Activated T-helper 17 cell treated with anti-CD3 and anti-CD28 coated beads, Interleukin-2, amount 50 U/mL, for 72 hours (primary cell): Measurements from ENCODE around the gene IGLL5. TPM values are rescaled to one million over a fixed set of nuclear protein-coding genes. Genes with fewer than 3 reads are reported as not detected.

Source experiments
- ATAC-seq: fragments of 150-1000 bp; cut with Tn5 transposase; replicated peaks from 2 replicates; pipeline ENCODE4 v1.10.0; 2021; ENCODE audit warnings: mild to moderate bottlenecking, moderate library complexity
- H3K27ac Mint-ChIP-seq: one replicate; pipeline ENCODE4 v1.8.0; 2022; ENCODE audit warnings: mixed read lengths
- H3K27me3 Mint-ChIP-seq: one replicate; pipeline ENCODE4 v1.8.0; 2022; ENCODE audit warnings: mixed read lengths
- H3K36me3 Mint-ChIP-seq: one replicate; pipeline ENCODE4 v1.8.0; 2022; ENCODE audit warnings: low read depth, mild to moderate bottlenecking, mixed read lengths
- H3K4me1 Mint-ChIP-seq: one replicate; pipeline ENCODE4 v1.8.0; 2022; ENCODE audit warnings: mixed read lengths
- H3K4me3 Mint-ChIP-seq: one replicate; pipeline ENCODE4 v1.8.0; 2022; ENCODE audit warnings: mild to moderate bottlenecking, mixed read lengths
- H3K9me3 Mint-ChIP-seq: one replicate; pipeline ENCODE4 v1.8.0; 2022; ENCODE audit warnings: mixed read lengths
- total RNA-seq, 2 donors: library from RNA; stranded (reverse); gene quantifications; one replicate each; pipeline ENCODE4 v1.2.3, GENCODE V29; 2022

IGLL5 gene
- total RNA-seq, 2 donors from 2014 or later = not detected

GRCh38 chr22:22886546-22886945, 1.1 kb upstream of the IGLL5 start:
- Mint-ChIP-seq H3K4me3 (no peak overlapping the region), H3K4me1 (no peaks in the 10 kb centered on the region)
- no peak for ATAC-seq

GRCh38 chr22:22888571-22889353, 1.1 kb downstream of the IGLL5 start:
- H3K4me3 Mint-ChIP-seq = no peak overlapping the region
- peaks cover 34% of the 10 kb centered on the region for H3K27me3 Mint-ChIP-seq
- ATAC-seq = no peak
- H3K27ac Mint-ChIP-seq = no peak overlapping the region
- H3K9me3 Mint-ChIP-seq = no peaks in the 10 kb centered on the region
- H3K4me1 Mint-ChIP-seq = no peaks in the 10 kb centered on the region
- H3K36me3 Mint-ChIP-seq = no peaks in the 10 kb centered on the region

More at GRCh38 chr22:22886546-22886945, 1.1 kb upstream of the IGLL5 start:
- Mint-ChIP-seq H3K36me3 (no peaks in the 10 kb centered on the region), H3K27ac (no peak overlapping the region), H3K27me3 (peaks cover 26% of the 10 kb centered on the region), H3K9me3 (no peaks in the 10 kb centered on the region)

DNA sequence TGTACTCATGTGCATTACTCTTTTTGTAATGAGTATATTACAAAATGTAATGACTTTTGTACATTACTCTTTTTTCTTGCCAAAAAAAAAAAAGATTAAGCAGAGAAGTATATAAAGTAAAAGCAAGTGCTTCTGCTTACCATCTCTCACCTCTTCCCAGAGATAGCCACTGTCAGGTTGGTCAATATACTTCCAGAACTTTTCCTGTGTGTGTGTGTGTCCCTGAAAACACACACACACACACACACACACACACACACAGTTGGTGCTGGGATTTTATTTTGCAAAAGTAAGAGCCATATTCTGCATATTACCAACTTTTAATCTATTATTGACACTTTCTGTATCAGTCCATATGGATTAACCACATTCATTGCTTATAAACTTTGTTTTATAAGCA, 2.5 kb downstream of the IGLL5 start:
- H3K36me3 Mint-ChIP-seq = no peaks in the 10 kb centered on the region
- H3K27ac Mint-ChIP-seq = no peak overlapping the region
- no peaks in the 10 kb centered on the region for H3K4me1 Mint-ChIP-seq
- H3K4me3 Mint-ChIP-seq = no peak overlapping the region
- no peaks in the 10 kb centered on the region for H3K9me3 Mint-ChIP-seq
- peaks cover 34% of the 10 kb centered on the region for H3K27me3 Mint-ChIP-seq
- no peak for ATAC-seq

DNA sequence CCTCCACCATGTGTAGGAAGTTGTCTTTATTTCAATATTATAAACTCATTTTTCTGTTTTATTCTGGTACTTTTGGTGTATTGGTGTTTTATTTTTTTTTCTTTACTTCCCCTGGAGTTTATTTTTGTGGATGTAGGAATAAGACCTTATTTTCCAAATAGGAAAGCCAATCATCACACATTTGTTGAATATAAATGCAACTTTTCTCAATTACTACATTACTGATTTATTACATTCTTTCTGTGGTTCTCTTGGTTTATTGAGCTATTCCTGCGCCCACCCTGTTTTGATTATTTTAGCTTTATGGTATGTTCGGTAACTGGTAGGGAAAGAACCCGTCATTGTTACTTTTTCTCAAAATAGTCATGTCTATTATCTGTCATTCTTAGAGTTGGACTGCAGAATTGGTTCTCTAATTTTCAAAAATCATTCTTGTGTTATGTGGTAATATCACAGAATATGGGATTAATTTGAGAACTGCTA, 3.6 kb downstream of the IGLL5 start:
- no peaks in the 10 kb centered on the region for H3K4me1 Mint-ChIP-seq
- peaks cover 33% of the 10 kb centered on the region for H3K27me3 Mint-ChIP-seq
- H3K27ac Mint-ChIP-seq = no peak overlapping the region
- no peaks in the 10 kb centered on the region for H3K36me3 Mint-ChIP-seq
- no peaks in the 10 kb centered on the region for H3K9me3 Mint-ChIP-seq
- no peak for ATAC-seq
- no peak overlapping the region for H3K4me3 Mint-ChIP-seq

GRCh38 chr22:22892096-22893052, 4.8 kb downstream of the IGLL5 start:
- Mint-ChIP-seq H3K36me3 (no peaks in the 10 kb centered on the region), H3K9me3 (no peaks in the 10 kb centered on the region), H3K27me3 (peaks cover 30% of the 10 kb centered on the region), H3K4me1 (no peaks in the 10 kb centered on the region), H3K27ac (no peak overlapping the region), H3K4me3 (no peak overlapping the region)
- no peak for ATAC-seq

- no peaks in the 10 kb centered on the region for H3K4me1 Mint-ChIP-seq
- H3K36me3 Mint-ChIP-seq = no peaks in the 10 kb centered on the region
- H3K4me3 Mint-ChIP-seq = no peak overlapping the region
- H3K27ac Mint-ChIP-seq = no peak overlapping the region
- H3K27me3 Mint-ChIP-seq = peaks cover 30% of the 10 kb centered on the region
- no peak for ATAC-seq
- no peaks in the 10 kb centered on the region for H3K9me3 Mint-ChIP-seq
Measured at GRCh38 chr22:22893077-22893805, 5.6 kb downstream of the IGLL5 start.

- peaks cover 25% of the 10 kb centered on the region for H3K27me3 Mint-ChIP-seq
- H3K4me1 Mint-ChIP-seq = no peaks in the 10 kb centered on the region
- H3K4me3 Mint-ChIP-seq = no peak overlapping the region
- no peak for ATAC-seq
- H3K9me3 Mint-ChIP-seq = no peaks in the 10 kb centered on the region
- H3K36me3 Mint-ChIP-seq = no peaks in the 10 kb centered on the region
- H3K27ac Mint-ChIP-seq = no peak overlapping the region
Measured at GRCh38 chr22:22893891-22894739, 6.5 kb downstream of the IGLL5 start.

- Mint-ChIP-seq H3K27ac (no peak overlapping the region), H3K27me3 (peaks cover 23% of the 10 kb centered on the region), H3K4me3 (no peak overlapping the region), H3K36me3 (no peaks in the 10 kb centered on the region), H3K4me1 (no peaks in the 10 kb centered on the region), H3K9me3 (no peaks in the 10 kb centered on the region)
- no peak for ATAC-seq
Measured at GRCh38 chr22:22894740-22895731, 7.4 kb downstream of the IGLL5 start.

- H3K9me3 Mint-ChIP-seq = no peaks in the 10 kb centered on the region
- no peak for ATAC-seq
- H3K27ac Mint-ChIP-seq = peak overlapping the region; percentile 6
- H3K27me3 Mint-ChIP-seq = peaks cover 22% of the 10 kb centered on the region
- no peak overlapping the region for H3K4me3 Mint-ChIP-seq
- no peaks in the 10 kb centered on the region for H3K36me3 Mint-ChIP-seq
- H3K4me1 Mint-ChIP-seq = no peaks in the 10 kb centered on the region
Measured at GRCh38 chr22:22895776-22896445, 8.3 kb downstream of the IGLL5 start.

DNA sequence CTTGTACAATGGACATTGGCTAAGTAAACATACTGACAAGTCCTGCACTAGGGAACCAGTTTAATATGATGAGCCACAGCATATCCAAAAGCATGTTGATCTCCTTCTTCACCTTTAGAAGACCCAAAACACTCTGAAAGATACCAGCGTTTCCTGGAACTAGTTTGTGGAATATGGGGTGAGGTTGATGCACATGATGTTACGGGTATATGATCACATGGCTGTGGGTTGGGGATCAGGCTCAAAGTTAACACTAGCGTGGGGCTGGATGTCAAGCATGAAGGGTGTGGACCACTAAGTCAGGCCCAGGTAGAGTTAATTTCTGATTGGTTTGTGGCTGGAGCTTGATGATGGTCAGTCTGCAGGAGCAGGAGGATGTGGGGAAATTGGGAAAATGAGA, 9.0 kb downstream of the IGLL5 start:
- Mint-ChIP-seq H3K27me3 (peaks cover 17% of the 10 kb centered on the region), H3K36me3 (no peaks in the 10 kb centered on the region), H3K27ac (no peak overlapping the region), H3K4me3 (no peak overlapping the region), H3K9me3 (no peaks in the 10 kb centered on the region), H3K4me1 (no peaks in the 10 kb centered on the region)
- ATAC-seq = no peak

GRCh38 chr22:22897091-22897490, 9.5 kb downstream of the IGLL5 start:
- H3K27me3 Mint-ChIP-seq = peaks cover 17% of the 10 kb centered on the region
- ATAC-seq = no peak
- H3K4me3 Mint-ChIP-seq = no peak overlapping the region
- no peaks in the 10 kb centered on the region for H3K36me3 Mint-ChIP-seq
- H3K27ac Mint-ChIP-seq = no peak overlapping the region
- no peaks in the 10 kb centered on the region for H3K4me1 Mint-ChIP-seq
- H3K9me3 Mint-ChIP-seq = no peaks in the 10 kb centered on the region

DNA sequence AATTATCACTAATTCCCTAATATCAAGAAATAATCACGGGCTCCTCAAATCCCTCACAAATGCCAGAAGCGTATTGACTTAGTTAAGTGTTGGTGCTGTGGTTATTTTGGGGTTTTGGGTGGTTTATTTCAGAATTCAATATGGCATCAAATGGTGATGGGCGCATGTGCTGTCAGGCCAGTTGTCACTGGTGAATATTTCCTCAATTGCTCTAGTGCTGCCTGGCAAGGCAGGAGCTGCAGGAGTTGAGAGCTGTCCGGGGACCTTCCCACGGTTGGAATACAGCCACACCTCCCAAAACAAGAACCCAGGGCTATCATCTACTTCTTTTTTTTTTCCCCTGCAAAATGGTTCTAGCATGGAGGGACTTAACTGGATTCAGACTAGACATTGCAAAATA, 10.3 kb downstream of the IGLL5 start:
- peaks cover 10% of the 10 kb centered on the region for H3K27me3 Mint-ChIP-seq
- no peak for ATAC-seq
- H3K4me1 Mint-ChIP-seq = no peaks in the 10 kb centered on the region
- no peak overlapping the region for H3K4me3 Mint-ChIP-seq
- no peaks in the 10 kb centered on the region for H3K9me3 Mint-ChIP-seq
- no peaks in the 10 kb centered on the region for H3K36me3 Mint-ChIP-seq
- no peak overlapping the region for H3K27ac Mint-ChIP-seq
